Activated effector memory CD4-positive, alpha-beta T cell treated with anti-CD3 and anti-CD28 coated beads, Interleukin-2, amount 50 U/mL, for 16 hours (primary cell): ENCODE data around the gene GARIN3.

Experiments
- DNase-seq: peaks from one replicate; pipeline ENCODE4 v3.0.0-alpha.2; 2020

The GARIN3 gene

DNA sequence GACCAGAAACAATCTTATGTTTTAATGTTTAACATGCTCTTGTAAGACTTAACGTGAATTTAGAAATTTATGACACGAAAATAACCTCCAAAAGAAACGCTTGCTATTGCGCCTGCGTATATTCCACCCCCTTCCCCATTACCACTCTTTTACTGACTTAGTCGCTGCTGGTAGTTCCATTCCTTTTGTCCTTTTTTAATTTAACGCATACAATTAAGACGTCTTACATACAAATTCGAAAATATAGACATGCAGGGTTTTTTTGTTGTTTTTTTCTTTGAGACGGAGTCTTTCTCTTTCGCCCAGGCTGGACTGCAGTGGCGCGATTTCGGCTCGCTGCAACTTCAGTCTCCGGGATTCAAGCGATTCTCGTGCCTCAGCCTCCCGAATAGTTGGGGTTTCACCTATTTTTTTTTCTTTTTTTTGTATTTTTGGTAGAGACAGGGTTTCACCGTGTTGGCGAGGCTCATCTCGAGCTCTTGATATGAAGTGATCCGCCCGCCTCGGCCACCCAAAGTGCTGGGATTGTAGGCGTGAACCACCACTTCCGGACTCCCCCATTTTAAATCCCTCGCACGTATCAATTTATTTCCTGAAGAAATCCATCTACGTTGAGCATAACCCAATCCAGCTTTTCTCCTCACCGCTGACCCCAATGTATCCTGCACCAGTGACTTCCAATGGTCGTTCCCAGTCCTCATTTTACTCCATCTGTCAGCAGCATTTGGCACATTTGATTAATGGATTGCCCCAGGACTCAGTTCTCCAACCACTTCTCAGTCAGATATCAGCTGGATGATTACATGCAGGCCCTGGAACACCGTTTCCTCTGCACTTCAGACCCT, 22.7 kb downstream of the GARIN3 start:
- DNase-seq: peak; percentile 81

- DNase-seq: peak; percentile 96
These were observed 23.5 kb downstream of the GARIN3 start, which contains the start of gene MED7 for GRCh38 chr5:157142317-157143126. Gene MED7, minus strand, starts transcription at chr5:157142865. Its CDS starts 3,434 bp downstream, at chr5:157139431.

GRCh38 chr5:157137691-157138090, 28.4 kb downstream of the GARIN3 start:
- DNase-seq: no peak

- DNase-seq: no peak
These were observed 33.8 kb downstream of the GARIN3 start for GRCh38 chr5:157132281-157132612.

DNA sequence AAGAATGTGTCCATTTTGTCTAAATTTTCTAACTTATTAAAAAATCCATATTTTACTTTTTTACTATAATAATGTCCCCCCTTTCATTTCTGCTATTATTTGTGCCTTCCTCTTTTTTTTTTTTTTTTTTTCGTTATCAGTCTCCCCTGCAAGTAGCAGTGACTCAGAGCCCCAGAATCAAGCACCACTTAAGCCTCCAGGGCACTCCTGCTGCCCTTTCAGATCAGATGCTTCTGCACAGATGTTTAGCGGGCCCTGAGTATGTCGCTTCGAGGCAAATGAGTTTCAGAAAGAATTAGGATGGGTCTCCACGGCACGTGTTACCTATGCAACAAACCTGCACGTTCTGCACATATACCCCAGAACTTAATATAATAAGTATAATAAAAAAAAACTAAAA, 35.1 kb downstream of the GARIN3 start:
- no peak for DNase-seq

DNA sequence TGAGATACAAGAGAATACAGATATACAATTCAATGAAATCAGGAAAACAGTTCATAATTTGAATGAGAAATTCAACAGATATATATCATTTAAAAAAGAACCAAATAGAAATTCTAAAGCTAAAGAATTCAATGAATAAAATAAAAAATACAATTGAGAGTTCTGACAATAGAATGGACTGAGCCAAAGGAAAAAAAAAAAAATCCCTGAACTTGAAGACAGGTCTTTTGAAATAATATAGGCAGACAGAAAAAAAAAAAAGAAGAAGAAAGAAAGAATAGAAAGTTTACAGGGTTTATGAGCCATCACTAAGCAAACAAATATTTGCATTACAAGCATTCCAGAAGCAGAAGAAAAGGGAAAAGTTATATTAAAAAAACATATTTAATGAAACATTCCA, 44.4 kb downstream of the GARIN3 start:
- no peak for DNase-seq

GRCh38 chr5:157120102-157120501, 46.0 kb downstream of the GARIN3 start:
- DNase-seq: no peak

DNA sequence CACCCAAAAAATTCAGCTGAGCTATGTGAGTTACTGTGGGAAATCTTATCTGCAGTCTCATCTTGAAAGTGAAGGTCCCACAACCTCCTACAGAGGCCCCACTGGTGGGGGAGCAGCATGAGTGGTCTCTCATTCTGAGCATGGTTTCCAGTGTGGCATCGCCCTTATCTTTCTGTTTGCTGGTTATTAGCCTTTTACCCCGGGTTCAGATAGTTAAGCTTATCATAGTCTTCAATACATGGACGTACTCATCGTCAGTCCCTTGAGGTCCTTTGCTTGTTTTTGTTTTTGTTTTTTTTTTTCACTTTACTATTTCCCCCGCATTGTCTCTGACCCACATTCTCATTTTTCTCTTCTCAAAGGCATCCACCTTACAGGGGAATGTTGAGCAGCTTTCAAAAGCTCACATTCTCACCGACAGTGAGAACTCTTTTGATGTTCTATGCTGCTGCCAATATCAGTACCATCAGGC, 49.5 kb downstream of the GARIN3 start:
- no peak for DNase-seq

DNA sequence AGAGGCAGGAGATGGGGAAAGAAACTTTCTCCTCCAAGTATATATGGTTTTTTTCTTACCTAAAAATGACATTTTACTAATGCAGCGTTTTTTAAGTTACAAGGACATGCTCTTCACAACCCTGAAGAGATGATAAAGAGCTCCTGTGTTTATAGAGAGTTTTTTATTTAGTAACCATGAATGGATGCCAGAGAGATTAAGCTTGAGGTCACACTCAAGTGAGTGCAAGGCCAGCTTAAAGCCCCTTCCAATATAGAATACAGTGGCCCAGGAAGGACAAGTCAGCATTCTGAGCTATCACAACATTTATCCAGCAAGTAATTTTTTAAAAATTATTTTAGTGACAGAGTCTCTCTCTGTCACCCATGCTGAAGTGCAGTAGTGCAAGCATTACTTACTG, 50.6 kb downstream of the GARIN3 start:
- no peak for DNase-seq

- no peak for DNase-seq
These were observed 51.1 kb downstream of the GARIN3 start for GRCh38 chr5:157115012-157115411.

GRCh38 chr5:157113002-157113401, 53.1 kb downstream of the GARIN3 start:
- no peak for DNase-seq
